GM21529 (cell line): ENCODE results near the gene WSCD2.

Experiments
- ATAC-seq: cut with Tn5 transposase; IDR thresholded peaks from one replicate; pipeline ENCODE4 v1.9.1; 2021; ENCODE audit not compliant: unreplicated experiment

Gene WSCD2

DNA sequence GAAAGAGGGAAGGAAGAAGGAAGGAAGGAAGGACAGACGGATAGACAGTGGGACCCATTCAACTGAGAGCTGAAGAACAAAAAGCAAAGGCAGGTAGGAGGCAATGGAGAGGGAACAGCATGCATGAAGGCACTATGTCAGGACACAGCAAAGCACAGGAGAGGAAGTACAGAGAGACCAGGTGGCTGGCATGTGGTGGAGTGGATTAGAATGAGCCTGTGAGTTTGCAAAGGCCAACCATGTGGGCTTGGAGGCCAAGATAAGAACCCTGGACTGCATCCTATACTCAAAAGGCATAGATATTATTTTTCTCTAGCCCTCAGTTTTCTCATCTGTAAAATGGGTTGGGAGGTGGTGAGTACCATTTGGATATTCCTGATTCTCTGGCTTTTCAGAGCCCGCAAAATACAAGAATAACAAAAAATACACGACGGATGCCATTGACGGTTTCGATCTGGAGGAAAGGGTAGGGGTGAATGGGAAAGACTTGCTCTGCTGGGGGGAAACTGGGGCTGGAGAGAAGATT is 102.9 kb downstream of the WSCD2 start:
- ATAC-seq, result no peak

- ATAC-seq, result no peak
Observed at GRCh38 chr12:108232565-108232964, 103.5 kb downstream of the WSCD2 start.

DNA sequence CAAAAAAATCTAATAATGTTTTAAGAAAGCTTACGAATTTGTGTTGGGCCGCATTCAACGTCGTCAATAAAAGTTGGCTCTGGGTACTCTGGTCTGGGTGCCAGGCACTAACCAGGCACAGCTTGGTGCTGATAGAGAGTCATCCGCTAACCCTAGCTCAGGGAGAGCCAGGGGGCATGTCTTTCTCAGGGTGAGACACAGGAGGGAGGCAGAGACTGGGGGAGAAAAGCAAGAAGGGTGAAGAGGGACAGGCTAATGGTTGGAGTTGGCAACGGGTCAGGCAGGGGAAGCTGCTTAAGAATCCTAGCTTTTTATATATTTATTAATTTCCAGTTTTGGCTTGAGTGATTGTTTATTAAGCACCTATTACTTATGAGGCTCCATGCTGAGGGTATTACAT is 105.1 kb downstream of the WSCD2 start:
- no peak for ATAC-seq

DNA sequence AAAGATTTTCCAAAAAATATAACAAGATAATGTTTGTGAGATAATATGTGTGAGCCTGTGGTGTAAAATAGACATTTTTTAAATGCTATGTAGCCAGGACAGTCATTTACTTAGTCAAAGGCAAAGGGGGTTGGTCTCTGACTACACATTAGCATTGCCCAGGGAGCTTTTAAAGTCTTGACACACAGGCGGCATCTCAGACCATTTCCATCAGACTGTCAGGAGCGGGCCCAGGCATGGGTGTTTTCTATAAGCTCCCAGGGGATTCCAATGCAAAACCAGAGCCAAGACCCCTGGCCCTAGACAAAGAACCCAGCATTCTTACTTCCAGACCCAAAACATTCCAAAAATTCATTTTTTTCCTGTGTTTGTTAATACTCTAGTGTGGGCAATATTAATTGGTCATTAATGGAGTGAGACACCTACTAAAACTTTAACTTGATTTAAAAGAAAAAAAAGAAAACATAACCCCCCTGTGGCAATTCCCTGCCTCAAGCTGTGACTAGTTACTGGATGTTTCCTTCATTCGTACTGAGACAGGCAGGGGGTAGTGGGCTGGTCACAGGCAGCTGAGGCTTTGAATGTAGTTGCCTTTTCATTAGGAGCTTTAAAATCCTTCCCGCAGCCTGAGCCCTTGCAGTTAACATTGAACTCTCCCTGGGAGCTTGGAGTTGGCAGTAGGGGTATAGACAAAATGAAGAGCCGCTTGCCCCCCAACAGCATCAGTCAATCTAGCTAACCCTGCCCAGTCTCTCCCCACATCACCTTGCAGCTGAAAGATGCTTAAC is 106.3 kb downstream of the WSCD2 start:
- no peak for ATAC-seq

DNA sequence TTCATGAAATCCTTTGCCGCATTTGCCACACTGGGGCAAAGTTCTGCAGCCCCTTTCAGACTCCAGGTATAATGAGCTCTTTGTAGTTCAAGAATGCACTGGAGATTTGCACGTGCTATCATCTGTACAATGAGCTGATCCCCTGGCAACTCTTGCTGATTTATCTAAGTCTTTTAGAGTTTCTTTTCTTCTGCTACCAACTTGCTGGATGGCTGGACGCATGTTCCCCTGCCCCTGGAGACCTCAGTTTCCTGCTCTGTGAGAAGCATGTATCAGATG is 106.8 kb downstream of the WSCD2 start:
- ATAC-seq, result no peak

DNA sequence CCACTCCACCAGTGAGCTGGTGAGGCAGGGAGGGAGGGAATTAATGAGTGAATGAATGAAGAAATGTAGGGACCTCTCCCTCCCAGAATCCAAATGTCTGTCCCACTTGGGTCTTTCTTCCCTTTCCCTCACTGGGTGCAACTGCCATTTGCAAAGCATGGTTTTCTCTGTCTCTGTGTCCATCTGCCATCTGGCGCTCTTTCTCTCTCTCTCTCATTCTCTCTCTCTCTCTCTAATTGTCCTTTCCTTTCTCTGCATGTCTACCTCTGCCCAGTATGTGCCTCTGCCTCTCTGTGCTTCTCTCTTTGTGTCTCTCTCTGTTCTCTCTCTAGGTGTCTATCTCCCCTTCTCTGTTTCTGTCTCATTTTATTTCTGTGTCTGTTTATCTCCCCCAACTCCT is 107.3 kb downstream of the WSCD2 start:
- ATAC-seq, result no peak

GRCh38 chr12:108237272-108237671 is 108.2 kb downstream of the WSCD2 start:
- no peak for ATAC-seq

DNA sequence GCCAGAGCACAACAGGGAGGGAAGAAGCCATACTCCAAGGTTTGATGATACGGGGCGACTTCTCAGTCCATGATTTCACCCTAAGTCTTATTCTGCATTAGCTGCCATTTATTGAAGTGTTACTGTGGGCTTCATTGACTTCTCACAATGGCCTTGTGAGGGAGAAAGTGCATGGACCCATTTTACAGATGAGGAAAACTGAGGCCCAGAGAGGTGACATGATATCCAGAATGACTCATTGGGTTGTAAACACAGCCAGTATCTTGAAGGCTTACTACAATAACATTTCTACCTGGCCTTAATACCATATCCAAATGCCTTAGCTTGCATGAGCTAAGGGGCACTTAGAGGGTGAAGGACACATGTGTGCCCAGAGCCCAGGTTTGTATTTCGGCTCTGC is 109.4 kb downstream of the WSCD2 start:
- ATAC-seq, result no peak

DNA sequence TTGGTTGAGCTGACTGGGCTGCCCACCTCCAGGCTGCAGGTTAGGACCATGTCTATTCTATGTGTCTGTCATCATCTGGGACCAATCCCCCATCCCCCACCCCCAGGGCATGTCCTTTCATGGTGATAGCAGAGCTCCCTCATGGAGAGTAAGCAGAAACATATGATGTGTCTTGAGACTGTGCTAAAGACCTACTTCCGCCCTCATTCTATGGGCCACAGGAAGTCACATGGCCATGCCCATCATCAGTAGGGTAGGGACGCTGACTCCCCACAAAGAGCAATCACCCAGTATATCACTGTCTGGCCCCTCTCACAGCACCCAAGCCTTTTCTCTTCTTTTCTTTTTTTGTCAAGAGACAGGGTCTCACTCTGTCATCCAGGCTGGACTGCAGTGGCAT is 110.3 kb downstream of the WSCD2 start:
- no peak for ATAC-seq

DNA sequence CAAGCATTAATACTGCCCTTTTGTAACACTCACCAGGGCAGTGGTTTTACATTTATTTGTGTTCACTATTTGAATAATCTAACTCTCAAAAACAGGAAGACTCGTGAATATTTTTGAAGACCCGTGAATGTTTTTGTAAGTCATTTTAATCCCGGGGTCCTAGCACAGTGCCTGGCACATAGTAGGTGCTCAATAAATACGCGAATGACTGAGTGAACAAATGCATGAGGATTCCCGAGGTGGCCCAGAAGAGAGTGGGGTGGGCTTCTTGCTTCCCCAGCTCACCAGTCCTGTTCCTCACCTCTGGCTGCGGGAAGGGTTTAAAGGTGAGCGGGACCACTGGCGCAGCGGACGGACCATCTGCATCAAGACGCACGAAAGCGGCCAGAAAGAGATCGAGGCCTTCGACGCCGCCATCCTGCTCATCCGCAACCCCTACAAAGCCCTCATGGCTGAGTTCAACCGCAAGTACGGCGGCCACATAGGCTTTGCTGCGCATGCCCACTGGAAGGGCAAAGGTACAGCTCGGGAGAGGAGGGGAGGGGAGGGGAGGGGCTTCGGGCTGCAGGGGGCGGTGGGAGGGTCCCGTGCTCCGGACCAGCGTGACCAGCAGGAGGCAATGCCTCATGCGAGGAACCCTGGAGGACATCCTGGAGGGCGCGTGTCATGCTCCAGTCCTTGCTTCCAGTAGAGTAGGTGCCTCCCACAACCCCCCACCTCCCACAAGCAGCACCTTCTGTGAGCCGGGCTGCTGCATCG is 111.1 kb downstream of the WSCD2 start:
- ATAC-seq, result no peak

DNA sequence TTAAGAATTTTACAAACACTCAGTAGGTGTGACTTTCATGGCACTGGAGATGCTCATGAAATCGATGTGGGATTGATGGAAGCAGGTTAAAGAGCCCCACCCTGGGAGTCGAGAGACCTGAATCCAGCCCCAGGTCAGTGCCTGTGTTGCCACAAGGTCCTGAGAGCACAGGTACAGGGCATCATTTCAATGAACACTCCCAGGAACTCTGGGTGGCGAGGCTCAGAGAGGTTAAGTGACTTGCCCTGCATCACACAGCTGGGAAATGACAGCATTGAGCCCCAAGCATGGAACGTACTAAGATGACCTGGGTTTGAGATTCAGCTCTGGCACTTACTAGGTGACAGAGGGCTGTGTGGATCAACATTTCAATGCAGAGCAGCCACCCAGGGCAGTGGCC is 111.8 kb downstream of the WSCD2 start:
- ATAC-seq, result no peak

DNA sequence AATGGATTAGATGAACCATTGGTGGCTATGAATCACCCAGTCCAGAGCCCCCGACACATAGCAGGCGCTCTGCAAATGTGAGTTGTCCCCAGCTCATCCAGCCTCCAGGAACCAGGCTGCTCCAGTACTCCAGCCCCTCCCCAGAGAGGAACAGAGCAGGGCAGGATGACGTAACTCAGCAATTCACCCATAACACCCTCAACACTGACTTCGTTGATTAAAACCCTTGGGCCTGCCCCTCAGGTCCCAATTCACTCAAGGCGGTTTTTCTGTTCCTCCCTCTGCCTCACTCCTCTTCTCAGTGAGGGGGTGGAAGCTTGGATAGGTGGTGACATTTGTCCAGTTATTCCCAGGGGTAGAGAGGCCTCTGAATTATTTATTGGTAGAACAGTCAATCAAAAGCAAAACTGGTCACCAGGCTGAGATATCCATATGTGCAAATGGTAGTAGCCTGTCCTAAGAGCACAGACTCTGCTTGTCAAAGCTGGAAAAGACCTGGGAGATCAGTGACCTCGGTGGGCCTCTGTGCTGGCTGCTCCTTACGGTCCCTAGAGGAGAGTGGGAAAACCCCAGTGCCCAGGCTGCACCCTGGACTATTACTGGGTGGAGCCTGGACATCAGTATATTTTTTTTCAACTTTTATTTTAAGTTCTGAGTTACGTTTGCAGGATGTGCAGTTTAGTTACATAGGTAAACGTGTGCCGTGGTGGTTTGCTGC is 113.1 kb downstream of the WSCD2 start:
- ATAC-seq, result no peak

DNA sequence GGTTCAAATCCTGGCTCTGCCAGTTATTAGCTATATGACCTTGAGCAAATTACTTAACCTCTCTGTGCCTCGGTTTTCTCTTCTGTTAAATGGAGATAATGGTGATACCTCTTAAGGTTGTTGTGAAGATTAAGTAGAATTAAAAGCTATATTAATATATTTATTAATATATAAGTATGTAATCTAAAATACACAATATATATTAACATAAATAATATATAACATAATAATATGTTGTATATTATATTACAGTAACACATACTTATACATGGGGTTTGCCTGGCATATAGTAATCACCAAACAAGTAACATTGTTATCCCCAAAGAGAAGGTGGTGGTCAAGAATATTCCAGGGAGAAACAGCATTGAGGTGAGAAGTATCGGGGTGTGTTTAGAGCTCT is 118.0 kb downstream of the WSCD2 start:
- no peak for ATAC-seq

DNA sequence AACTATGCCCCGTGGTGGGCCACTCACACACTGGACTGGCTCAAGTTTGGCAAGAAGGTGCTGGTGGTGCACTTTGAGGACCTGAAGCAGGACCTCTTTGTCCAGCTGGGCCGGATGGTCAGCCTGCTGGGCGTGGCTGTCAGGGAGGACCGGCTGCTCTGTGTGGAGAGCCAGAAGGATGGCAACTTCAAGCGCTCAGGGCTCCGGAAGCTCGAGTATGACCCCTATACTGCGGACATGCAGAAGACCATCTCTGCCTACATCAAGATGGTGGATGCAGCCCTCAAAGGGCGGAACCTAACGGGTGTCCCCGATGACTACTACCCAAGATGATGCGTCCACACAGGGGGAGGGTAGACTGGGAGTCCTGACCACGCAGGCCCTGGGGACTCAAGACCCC is 118.9 kb downstream of the WSCD2 start:
- ATAC-seq, result no peak

GRCh38 chr12:108252523-108252922 is 123.4 kb downstream of the WSCD2 start:
- ATAC-seq, result no peak

- ATAC-seq, result no peak
Observed at GRCh38 chr12:108253540-108253939, 124.5 kb downstream of the WSCD2 start.

- no peak for ATAC-seq
Observed at GRCh38 chr12:108254030-108254429, 124.9 kb downstream of the WSCD2 start.

DNA sequence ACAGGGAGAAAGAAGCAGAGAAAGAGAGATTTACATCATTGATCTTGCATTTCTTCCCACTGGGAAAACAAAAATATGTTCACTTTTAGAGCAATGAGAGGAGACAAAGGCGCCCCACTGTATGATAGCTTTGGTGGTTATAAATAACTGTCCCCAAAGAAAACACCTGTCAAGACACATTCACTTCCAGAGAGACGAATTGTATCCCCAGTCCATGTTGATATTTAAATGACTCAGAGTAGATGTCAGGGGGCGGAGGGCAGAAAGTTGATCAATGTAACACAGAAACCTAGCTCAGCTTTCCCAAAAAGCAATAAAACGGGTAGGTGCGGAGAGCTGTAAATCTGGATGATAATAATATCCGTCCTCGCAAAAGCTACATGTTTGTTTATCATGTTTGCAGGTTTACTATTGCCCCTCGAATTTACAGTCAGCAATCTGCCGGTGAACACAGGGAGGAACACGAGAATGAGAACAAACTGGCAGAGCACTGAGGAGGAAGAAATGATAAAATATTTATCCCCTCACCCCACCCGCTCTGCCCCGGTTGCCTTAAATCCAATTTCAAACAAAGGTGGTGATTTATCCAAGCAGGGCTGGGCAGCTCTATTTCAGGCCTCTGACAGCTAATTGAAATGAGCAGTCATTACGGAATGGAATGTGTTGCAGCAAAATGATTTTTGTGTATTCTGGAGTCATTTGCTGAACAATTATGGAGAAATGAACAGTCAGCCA is 125.6 kb downstream of the WSCD2 start:
- ATAC-seq, result no peak

DNA sequence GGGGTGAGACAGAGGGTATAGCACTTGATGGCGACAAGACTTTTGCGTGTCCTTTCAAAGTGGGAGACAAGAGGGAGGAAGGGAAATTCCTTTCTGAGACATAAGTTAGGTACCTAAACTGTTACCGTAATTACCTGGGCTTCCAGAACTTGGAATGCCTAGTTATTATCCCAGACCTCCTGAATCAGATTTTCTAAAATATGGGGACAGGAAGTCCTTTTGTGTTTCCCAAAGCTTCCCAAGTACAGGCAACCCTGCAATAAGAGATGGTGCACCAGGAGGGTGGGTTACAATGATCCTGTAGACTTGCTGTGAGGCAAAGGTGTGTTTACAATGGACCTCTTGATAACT is 126.1 kb downstream of the WSCD2 start:
- no peak for ATAC-seq

DNA sequence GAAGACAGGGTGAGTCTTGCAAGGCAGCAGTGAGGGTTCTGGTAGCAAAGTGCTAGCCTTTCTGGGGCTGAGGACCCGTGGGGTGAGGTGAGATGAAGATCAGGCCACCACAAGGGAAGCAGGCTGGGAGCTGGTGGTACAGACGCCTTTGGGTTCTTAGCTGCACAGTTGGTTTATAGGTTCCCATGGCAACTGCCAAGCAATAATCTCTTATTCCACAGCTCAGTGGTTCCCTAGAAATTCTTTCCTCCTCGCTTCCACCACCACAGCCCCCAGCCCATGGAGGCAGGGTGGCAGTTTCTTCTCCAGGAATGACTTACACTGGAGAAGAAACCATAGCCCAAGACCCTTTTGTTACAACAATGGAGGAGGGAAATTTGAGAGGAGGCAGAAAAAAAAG is 127.9 kb downstream of the WSCD2 start:
- no peak for ATAC-seq

GRCh38 chr12:108257610-108258106 is 128.6 kb downstream of the WSCD2 start:
- ATAC-seq, result no peak
